Measurements from ENCODE around the gene PRKAR1B.

The PRKAR1B gene

DNA sequence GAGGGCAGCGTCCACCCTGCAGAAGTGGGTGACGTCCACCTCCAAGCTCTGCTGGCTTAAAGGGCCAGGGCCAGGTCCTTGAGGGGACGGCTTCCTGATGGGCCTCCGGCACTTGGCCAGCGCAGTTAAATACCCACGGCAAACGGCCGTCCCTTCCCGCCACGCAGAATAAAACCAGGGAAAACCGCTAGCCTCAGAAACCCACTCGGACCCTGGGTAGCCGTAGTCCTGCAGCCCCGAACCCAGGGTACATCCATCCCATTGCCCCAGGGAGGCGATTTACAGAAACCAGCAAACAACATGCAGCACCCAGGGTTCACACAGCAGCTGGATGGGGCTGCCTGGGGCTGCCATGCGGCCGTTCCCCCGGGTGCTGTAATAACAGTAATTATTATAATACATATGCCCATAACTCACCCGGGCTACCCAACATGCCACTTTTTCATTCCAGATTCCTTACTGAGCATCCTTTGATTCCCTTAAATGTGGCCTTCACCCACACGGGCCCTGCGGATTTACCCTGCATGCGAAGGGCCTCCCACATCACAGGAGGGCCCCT, 126.0 kb downstream of the PRKAR1B start:
- DNase-seq: no peak

- no peak for DNase-seq
These were observed 126.7 kb downstream of the PRKAR1B start for GRCh38 chr7:600149-601035.

DNA sequence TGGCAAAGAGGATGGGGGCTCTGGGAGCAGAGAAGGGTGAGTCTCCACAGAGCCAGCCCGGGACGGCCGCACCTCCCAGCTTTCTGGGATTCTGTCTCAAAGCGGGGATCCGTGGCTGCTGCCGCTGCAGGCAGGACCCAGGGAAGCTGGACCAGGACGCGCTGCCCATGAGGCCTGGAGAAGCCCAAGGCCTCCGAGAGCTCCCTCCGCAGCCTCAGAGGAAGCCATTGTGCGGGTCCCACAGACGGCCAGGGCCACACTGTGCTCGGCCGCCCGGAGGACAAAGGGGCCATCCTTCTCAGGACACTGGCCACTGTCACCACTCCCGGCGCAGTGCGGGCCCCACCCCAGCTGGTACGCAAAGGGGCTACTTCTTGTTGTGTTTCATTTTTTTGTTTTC, 128.2 kb downstream of the PRKAR1B start:
- no peak for DNase-seq

- no peak for DNase-seq
These were observed 129.5 kb downstream of the PRKAR1B start for GRCh38 chr7:597348-598178.

GRCh38 chr7:596819-597182, 130.3 kb downstream of the PRKAR1B start:
- no peak for DNase-seq

DNA sequence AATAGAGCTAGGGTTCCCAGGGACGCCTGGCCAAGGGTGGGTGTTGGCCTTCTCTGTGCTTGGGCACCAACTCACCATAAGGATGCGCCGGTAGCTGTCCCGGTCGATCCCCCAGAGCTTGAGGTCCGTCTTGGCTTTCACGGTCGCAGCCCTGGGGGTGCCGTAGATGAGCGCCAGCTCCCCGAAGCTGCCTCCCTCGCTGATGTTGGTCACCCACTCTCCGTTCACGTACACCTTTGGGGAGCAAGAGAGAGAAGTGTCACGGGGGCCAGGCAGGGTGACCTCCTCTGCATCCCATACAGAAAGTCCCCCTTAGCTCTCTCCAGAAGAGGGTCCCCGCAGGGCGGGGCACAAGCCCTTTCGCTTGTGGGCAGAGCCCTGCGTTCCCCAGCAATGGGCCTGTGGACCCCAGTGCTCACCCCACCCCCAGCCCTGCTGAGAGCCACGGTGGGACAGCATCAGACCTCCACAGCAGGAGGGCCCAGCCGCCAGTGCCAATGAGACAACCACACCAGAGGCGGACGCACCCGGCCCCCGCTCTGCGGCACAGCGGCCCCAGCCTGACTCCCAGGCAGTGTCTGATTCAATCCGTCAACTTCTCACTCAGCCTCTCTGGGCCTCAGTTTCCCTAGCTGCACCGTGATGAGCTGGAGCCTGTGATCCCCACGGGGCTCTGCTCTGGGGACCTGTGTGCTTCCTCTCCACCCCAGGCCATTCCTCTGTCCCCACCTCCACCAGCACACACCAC, 130.8 kb downstream of the PRKAR1B start:
- DNase-seq: no peak

DNA sequence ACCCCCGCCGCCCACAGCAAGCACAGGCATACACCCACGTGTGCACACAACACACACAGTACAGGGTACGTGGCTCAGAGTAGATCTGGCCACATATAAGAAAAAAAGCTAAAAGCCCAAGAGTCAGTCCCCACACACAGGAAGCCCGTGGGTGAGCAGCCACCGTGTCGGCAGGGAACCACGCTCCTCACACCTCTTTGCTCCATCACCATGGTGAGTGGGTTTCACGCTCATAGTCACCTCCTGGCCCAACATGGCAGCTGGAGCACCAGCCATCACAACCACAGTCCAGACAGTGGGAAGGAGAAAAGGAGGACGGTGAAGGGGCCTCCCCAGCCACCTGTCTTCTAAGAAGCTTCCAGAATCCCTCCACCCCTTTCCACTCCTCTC, 131.5 kb downstream of the PRKAR1B start:
- DNase-seq: peak; percentile 51

GRCh38 chr7:594920-595620, 132.0 kb downstream of the PRKAR1B start:
- DNase-seq: no peak

- no peak for DNase-seq
These were observed 132.7 kb downstream of the PRKAR1B start for GRCh38 chr7:594212-594913.

GRCh38 chr7:593324-594115, 133.6 kb downstream of the PRKAR1B start:
- DNase-seq: peak; percentile 25

- no peak for DNase-seq
These were observed 135.0 kb downstream of the PRKAR1B start for GRCh38 chr7:591856-592628.

GRCh38 chr7:590731-591551, 136.1 kb downstream of the PRKAR1B start:
- no peak for DNase-seq

DNA sequence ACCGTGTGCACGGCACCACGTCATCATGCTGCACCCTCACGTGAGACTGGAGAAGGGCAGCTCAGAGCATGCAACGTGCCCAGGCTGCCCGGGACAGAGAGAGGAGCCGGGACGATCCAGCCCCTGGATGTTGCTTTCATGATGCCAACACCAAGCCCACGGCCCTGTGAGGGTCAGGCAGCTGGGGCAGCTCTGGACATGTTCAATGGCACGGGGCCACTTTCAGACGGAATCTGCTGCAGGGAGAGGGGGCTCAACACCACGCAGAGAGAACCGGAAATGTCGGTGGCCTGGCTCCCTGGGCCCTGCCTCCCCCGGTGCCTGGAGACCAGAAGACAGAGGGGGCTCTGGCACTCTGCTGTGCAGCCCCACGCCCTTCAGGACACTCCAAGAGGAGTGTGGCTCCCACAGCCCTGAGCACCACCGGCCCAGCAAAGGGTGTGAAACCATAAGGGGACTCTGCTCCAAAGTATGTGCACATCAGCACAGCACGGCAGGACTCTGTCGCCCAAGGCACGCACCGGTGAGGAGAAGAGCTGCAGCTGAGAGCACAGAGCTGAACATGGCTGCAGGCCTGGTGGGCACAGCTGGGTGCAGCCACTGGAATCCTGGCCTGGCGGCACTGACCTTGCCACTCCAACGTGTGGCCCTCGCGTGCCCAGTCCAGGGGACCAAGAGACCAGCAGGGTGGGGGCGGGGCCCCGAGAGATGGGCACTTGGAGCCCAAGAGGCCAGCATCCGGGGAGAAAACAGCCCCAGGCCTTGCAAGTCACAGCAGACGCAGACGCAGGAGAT, 137.1 kb downstream of the PRKAR1B start:
- DNase-seq: no peak

DNA sequence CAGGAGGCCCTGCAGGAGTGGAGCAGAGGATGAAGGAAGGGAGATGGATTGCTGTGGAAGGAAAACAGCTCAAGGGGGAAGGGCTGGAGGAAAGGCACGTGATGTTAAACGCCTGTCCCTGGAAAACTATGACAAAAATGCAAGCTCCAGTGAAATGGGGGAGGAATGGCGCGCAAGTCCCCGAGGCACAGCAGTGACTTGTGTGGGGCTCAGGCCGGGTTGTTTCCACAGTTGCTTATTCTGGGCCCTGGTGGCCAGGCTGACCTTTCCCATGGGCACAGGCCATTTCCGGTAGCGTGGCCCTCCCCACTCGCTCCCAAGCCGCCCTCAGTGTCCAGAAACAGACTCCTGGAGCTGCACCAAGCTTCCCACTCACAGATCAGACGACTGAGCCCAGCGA, 139.3 kb downstream of the PRKAR1B start:
- DNase-seq: no peak

GRCh38 chr7:586494-586893, 140.6 kb downstream of the PRKAR1B start:
- no peak for DNase-seq

DNA sequence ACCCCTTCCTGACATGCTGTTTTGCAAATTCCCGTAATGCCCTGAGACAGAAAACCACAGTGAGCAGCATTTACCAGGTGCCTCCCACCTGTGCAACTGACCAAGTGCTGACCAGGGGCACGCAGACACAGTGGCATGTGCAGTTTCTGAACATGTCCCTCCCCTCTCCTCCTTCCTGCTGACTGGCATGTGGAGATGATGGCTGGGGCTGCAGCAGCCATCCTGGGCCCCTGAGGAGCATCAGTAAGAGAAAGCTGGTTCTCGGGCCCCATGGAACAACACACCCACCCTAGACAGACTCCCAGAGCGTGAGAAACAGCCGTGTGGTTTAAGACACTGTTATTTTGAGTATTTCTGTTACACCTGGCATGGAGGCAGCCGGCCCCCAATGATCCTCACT, 141.2 kb downstream of the PRKAR1B start:
- DNase-seq: no peak

DNA sequence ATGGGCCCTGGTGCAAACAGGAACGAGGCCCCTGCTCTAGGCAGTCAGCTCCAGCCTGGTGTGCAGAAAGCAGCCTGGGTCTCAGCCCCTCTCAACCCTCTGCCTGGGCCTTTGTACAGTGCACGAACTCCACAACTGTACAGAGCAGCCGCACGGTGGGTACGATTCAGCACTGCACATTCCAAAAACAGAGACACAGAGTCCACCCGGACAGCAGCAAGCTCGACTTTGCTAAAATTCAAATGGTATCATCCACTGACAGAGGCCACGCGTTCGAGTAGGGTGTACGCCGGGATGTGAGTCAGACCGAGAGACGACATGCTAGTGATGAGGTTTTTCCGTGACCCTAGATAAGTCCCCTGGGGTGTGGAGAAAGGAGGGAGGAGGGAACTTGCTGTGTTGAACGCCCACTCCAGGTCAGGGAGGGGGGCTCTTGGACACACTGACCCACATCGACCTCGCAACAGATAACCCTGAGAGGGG, 141.8 kb downstream of the PRKAR1B start:
- peak; percentile 83 for DNase-seq

DNA sequence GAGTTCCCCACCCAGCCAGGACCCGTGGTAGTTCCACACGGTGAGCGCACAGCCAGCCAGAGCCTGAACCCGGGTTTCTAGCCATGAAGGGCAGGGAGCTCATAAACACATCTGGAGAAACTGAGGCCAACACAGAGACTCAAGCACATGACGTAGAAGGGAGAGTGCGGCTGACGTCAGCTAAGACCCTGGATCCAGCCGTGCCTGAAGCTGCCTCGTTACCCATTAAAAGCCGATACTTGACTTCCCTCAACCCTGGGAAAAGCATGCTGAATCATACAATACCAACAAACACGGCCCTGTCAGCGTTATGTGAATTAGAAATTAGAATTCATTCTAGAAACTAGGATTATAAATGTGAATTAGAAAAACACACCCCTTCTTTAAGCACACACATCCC, 142.3 kb downstream of the PRKAR1B start:
- DNase-seq: no peak
